GM19324 (cell line): ENCODE results near the gene PHKA2.

Experiments used
- ATAC-seq: cut with Tn5 transposase; IDR thresholded peaks from one replicate; pipeline ENCODE4 v1.9.1; 2021; ENCODE audit warnings: mild to moderate bottlenecking, moderate library complexity; ENCODE audit not compliant: unreplicated experiment, low FRiP score

Gene PHKA2

DNA sequence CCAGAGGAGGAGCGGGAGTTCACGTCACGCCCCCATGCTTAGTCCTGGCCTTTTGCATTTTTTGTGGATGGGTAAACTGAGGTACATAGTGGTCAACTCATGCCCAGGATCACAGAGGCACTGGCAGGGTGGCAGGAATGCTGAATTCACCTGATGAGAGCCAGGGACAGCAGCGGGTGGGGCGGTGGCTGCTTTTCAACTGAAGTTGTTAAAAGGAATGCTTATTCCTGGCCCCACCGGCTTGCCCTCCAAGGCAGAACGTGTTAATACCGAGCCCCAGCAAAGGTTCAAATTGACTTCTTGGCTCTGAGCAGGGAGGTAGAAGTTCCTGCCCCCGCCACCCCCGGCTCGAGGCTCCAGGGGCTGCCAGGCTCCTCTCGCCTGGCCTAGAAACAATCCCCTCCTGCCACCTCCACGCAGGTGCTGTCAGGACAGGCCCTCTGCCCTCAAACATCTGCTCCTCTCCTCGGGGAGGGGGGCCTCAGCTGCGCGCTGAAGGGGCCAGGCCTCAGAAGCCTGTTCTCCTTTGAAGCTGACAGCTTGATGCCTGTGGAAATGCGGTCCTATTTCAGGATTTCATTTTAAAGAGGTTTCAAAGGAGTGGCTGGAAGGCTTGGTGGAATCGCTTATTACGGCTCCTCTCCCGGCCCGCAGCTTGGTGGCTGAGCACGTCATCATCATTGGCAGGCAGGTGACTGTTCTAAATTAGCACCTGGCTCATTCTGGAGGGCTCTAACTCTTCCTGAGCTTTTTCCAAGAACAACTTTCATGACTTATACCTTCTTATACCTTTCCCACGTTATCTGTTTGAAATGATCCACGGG, 93.0 kb downstream of the PHKA2 start:
- no peak for ATAC-seq

DNA sequence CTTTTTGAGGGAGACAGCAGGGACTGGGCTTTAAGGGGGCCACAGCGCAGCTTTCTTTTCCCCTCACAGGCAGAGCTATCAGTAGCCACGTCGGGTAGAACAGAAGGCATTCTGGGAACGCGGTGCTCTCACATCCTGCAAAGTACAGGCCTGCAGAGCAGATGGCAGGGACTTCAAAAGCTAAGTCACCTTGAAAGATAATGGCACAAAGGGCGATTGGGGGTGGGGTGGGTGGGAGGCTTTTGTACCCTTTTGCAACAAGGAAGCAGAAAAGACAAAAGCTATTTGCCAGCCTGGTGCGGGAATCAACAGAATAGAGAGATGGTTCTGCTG, 93.9 kb downstream of the PHKA2 start:
- ATAC-seq, result no peak

- no peak for ATAC-seq
Observed at GRCh38 chrX:18889346-18890048, 94.4 kb downstream of the PHKA2 start.

DNA sequence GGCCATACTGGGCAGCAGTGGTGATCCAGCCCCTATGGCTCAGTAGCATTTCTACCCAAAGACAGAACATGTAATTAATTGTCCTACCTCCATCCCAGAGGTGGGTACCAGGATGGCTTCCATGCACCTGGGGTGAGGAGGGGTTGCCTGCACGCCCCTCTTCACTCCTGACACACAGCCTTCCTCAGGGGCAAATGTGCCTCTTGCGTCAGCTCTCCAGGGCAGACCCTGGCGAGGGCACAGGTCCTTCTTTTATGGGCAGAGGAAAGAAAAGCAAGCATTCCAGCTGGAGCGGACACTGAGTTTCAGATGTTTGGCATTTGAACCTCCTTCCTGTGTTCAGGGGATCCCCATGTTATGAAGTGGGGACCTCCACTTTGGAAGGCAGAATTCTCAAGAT, 95.6 kb downstream of the PHKA2 start:
- no peak for ATAC-seq

DNA sequence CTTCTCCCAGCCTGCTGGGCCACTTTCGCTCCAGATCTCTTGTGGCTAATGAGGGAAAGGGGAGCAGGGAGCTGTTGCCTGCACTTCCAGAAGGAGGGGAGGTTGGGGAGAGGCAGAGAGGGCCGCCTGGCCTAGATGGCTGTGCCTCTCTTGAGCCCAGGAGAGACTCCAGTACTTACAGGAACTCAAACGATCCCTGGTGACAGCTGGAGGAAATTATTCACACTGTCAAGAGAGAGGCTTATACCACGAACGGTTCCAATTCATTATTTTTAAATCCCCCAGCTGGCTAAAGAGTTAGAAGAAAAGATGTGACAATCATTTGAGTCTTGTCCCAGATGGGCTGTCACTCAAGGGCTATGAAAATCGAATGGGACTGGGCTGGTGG, 96.1 kb downstream of the PHKA2 start:
- no peak for ATAC-seq

DNA sequence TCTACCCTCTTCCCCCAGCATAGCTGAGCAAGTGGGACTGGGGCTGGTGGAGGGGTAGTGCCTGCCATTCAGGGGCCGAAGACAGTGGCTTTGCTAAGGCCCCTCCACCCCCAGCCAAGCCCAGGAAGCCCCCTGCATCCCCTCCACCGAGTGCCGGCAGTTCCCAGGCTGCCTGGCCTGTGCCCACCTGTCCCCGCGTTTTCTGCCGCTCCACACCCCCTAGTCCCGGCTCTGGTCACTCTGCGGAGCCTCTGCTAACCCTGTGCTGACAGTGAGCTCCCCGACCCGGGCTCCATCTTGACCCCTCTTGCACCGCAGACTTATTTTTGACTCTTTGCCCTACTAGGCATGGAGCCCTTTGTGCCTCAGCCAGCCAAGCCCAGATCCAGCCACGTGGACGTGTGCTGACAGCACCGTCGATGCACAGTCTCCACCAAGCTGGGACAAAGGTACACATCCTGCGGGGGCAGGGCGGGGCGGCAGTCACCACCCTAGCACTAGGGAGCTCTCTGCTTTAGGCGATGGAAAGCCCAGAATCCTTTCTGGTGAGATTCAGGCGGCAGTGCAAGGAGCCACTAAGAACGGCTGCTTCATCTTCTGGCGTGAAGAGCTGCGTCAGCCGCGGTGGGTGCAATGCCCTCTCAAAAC, 96.6 kb downstream of the PHKA2 start:
- no peak for ATAC-seq

DNA sequence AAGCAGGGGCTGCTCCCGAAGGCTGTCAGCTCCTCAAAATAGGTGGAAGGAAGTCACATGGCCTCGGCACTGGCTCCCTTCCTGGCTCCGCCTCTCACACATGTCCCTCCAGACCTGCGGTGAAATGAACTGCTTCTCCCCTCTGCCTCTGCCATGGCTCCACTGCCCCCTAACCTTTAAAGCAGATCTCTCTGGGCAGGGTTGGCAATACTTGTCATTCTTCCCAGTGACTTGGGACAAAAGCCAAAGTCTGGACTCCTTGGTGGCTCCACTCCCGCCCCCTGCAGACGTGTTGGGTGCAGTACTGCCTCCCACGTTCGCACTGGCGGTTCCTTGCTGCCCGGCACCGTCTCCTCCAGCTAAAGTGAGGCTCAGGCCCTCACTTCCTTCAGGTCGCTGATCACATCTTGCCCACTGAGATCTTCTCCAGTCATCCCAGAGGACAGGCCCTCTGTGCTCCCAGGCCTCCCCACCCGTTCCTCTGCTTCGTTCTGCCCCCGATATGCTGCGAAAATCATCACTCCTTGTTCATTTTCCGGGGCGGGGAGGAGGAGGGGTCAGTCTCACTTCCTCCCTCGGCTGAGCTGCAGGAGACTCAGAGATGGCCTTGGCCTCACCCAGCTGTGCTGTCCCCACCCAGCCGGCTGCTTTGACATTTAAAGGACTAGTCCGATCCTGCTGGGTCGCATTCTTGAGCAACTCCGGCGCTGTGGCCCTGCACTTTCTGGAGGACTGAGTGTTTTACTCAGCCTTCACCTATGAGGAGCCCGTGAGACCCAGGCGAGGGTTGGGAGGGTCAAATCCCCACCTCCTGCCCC, 97.4 kb downstream of the PHKA2 start:
- peak; percentile 78 for ATAC-seq

DNA sequence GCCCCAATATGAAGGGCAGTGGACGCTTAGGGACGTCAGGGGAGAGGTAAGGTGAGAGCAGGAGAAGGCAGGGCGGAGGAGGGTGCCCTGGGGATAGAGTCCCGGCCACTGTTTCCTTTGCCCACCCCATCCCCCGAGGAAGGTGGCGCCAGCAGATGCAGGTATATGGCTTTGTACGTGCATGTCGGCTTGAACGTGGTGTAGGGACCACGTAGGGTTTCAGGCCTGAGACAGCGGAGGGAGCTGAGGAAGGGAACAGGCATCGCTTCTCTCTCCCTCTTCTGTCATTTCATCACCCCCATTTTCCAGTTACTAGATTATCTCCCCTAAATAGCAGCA, 97.9 kb downstream of the PHKA2 start:
- ATAC-seq, result peak; percentile 38

DNA sequence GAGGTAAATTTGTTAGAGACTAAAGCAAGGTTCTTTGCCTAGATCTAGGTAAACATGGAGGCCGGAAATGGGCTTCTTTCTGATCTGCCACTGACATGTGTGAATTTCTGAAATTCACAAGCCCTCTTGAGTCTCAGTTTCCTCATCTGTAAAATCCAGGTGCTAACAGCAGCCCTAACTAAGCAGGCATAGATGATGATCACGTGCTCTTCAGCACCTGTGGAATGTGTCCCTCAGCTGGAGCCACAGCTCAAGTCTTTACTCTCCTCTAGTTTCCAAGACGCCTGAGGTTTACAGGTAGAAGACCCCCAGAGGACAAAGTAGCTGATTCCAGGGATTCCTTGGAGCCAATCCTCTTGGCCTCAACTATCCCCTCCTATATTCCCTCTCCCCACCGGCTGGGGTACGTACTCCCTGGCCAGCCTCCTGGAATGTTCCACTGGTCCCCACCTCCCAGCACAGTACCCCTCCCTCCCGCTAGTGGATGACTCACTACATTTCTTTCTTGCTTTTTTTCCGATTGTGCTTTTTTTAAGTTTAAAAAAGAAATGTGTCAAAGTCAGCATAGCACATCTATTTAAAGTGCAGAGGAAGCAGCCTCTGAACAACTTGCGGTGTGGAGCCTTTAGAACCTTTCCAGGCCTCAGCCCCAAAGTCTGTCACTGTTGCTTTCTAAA, 98.4 kb downstream of the PHKA2 start:
- peak; percentile 11 for ATAC-seq

GRCh38 chrX:18884916-18885315, 99.0 kb downstream of the PHKA2 start:
- ATAC-seq, result no peak

DNA sequence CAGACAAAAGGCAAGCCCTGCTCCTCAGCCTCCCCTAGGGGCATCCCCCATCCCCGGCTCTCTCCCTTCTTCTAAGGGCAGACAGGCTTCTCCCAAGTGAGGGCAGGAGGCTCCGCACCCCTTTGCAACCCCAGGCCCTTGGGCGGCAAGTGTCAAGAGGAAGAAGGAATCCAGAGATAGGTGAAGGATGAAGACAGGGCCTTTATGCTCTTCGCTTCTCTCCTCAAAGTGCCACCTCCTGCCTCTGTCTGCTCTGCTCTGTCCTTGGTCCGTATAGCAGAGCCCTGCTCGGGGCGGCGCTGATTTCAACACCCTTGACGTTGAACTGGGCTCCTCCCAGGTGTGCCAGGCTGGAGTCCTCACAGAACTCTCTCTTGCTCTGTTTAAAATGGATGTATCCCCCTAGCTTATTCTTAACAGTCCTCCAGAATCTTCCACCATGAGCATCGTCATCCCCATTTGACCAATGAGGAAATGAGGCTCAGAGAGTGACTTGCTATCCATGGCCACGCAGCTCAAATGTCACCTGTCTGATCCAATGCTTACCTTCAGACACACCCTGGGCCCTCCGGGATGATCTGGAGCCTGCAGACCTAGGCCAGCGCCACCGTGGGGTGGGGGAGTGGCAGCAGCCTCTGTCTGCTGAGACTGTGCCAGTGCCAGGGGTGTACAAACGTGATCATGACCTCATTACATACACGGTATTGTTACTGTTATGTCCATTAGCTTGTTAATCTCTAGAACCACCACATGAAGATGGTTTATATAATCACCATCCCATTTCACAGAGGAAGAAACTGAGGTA, 99.8 kb downstream of the PHKA2 start:
- no peak for ATAC-seq

DNA sequence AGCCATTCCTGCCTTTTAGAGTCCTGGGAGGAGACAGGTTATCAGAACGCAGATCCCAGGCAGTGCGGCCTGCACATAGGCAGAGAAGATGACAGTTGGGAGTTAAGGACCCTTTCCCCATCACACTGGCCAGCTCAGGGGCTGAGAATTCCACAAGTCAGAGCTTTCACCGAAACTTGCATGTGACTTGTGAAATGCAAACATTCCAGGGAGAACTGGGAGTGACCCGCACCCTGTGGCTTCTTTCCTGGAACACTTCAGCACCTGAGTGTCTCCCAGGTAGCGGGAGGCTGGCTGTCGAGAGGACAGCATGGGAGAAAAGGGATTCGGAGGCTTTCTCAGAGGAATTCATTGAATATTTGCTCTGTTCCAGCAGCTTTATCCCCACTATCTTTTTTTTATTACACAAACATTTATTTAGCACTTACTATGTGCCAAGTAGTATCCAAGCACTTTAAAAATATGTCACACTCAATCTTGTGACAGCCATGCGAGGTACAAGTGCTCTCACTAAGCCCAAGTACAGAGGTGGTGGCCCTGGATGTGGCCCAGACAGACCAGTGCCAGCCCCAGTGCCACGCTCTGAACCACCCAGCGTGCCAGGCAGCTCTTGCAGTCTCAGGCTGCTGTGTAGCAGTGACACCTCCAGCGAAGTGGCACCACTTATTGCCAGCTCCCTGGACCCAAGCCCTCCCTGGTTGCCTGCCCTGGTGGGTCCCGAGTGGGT, 100.5 kb downstream of the PHKA2 start:
- no peak for ATAC-seq

- ATAC-seq, result no peak
Observed at GRCh38 chrX:18879144-18879543, 104.8 kb downstream of the PHKA2 start.

DNA sequence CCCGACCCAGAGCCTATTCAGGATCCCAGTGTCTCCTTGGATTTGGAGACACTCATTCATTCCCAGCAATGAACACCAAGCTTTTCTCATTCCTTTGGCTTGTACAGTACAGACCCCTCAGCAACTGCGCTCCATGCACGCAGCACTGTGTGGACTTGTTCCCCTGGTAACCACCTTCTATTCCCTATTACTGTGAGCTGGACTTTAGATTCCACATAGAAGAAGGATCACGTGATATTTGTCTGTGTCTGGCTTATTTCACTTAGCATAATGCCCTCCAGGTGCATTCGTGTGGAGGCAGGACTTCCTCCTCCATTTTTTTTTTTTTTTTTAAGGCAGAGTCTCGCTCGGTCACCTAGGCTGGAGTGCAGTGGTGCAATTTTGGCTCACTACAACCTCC, 106.4 kb downstream of the PHKA2 start:
- no peak for ATAC-seq

DNA sequence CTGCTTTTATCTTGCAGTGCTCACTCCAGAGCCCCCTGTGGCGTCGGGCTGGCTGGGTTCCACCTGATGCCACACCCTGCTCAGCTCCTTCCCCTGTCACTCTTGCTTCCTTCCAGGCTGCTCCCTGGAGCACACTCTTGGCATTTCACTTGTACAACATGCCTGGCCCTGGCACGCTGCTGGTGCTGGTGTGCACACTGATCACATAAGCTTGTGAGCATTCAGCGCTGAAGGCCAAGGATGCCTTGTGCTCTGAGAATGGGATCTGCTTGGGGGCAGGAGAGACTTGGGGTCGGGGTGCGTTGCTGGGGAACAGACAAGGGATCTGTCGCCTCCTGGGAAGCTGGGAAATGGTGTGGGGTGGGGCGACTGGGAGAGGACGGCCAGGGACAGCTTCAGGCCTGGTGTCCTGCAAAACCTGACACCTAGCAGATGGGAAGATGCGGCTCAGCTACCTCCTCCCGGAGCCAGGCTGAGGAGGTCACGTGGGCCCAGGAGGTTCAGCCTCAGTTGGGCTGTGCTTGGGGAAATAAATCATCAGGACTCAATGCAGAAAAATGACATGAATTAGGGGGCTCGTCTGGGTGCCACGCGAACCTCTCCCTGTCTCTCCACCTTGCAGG, 108.5 kb downstream of the PHKA2 start:
- ATAC-seq, result no peak

DNA sequence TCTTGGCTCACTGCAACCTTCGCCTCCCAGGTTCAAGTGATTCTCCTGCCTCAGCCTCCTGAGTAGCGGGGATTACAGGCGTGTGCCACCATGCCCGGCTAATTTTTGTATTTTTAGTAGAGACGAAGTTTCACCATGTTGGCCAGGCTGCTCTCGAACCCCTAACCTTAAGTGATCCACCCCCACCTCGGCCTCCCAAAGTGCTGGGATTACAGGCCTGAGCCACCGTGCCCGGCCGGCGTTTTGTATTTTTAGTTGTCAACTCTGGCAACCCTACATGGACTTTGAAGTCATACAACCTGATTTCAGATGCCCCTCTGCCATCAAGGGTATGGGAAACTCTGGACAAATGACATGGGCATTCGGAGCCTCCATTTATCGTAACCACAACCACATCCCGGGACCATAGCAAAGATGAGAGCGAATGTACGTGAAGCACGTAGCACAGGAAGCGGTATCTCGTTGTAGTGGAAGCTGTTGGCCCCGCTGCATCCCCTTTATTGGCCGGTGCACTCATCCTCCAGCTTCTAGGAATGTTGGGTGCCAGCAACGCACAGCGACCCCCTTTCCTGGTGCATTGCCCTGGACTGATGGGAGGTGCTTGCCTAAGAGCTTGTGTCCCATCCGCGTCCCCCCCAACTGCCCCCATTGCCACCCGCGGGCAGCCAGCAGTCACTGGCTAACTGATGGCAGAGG, 109.2 kb downstream of the PHKA2 start:
- ATAC-seq, result no peak

GRCh38 chrX:18873836-18874235, 110.1 kb downstream of the PHKA2 start:
- no peak for ATAC-seq

GRCh38 chrX:18873189-18873791, 110.6 kb downstream of the PHKA2 start:
- no peak for ATAC-seq
